Activated CD4-positive, alpha-beta T cell treated with anti-CD3 and anti-CD28 coated beads, Interleukin-2, amount 10 ng/mL, durations not matched to agents 24 days and 14 days (primary cell): Measurements from ENCODE around the gene SLC7A10. TPM values are rescaled to one million over a fixed set of nuclear protein-coding genes. Genes with fewer than 3 reads are reported as not detected.
"Not testable (repeated sequence)": the region's sequence is repeated elsewhere in the genome, so short reads cannot be mapped to it uniquely, and the experiment has no call there.

Source experiments
- DNase-seq: peaks from one replicate; pipeline ENCODE4 v3.0.0; 2022
- H3K27ac Mint-ChIP-seq: one replicate; pipeline ENCODE4 v1.8.0; 2022; ENCODE audit warnings: mild to moderate bottlenecking, mixed read lengths
- H3K27me3 Mint-ChIP-seq: one replicate; pipeline ENCODE4 v1.8.0; 2022; ENCODE audit warnings: mixed read lengths
- H3K36me3 Mint-ChIP-seq: one replicate; pipeline ENCODE4 v1.8.0; 2022; ENCODE audit warnings: low read depth, mild to moderate bottlenecking, mixed read lengths
- H3K4me1 Mint-ChIP-seq: one replicate; pipeline ENCODE4 v1.8.0; 2021; ENCODE audit warnings: mixed read lengths
- H3K4me3 Mint-ChIP-seq: one replicate; pipeline ENCODE4 v1.8.0; 2022; ENCODE audit warnings: mild to moderate bottlenecking, moderate library complexity, mixed read lengths
- H3K9me3 Mint-ChIP-seq: one replicate; pipeline ENCODE4 v1.8.0; 2021; ENCODE audit warnings: mixed read lengths
- intact Hi-C: fragments of 100-400 bp; cut with micrococcal nuclease; formaldehyde crosslinking; loops from one replicate; pipeline ENCODE4 v1.15.1; 2023
- total RNA-seq: library from RNA; stranded (reverse); gene quantifications from 2 replicates; pipeline ENCODE4 v1.2.3, GENCODE V29; 2022

The SLC7A10 gene
- total RNA-seq, 1 donor from 2014 or later = not detected

GRCh38 chr19:33192010-33192409 lies 33.6 kb downstream of the SLC7A10 start:
- Mint-ChIP-seq H3K4me1 (no peaks in the 10 kb centered on the region), H3K9me3 (no peaks in the 10 kb centered on the region), H3K36me3 (no peaks in the 10 kb centered on the region), H3K4me3 (no peak overlapping the region), H3K27me3 (peaks cover 45% of the 10 kb centered on the region), H3K27ac (no peak overlapping the region)
- intact Hi-C loops = no loop called here
- DNase-seq = no peak

DNA sequence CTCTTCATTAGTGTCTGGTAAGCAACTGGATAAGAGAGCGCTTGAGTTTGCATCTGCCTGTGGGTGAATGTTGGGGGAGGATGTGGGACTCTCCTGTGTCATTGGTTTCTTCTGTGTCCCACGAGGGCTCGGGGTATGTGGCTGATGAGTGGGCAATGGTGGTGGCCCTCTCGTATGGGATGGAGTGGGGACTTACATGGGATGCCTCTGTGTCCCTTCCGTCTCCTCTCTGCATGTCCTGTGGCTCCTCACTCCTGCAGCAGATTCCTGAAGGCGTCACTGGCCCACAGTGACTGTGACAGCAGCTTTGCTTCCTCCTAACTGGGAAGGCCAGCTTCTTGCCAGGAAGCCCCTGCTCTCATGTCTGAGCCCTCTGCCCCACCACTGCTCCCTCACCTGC lies 34.1 kb downstream of the SLC7A10 start:
- Mint-ChIP-seq H3K27me3 (peaks cover 41% of the 10 kb centered on the region), H3K27ac (no peak overlapping the region), H3K4me3 (no peak overlapping the region), H3K9me3 (no peaks in the 10 kb centered on the region), H3K4me1 (no peaks in the 10 kb centered on the region), H3K36me3 (no peaks in the 10 kb centered on the region)
- no peak for DNase-seq
- intact Hi-C loops = no loop called here

GRCh38 chr19:33191092-33191491 lies 34.6 kb downstream of the SLC7A10 start:
- H3K4me3 Mint-ChIP-seq, H3K4me1 Mint-ChIP-seq: not testable (repeated sequence)

GRCh38 chr19:33189453-33189852 lies 36.2 kb downstream of the SLC7A10 start:
- Mint-ChIP-seq H3K9me3 (no peaks in the 10 kb centered on the region), H3K4me1 (no peaks in the 10 kb centered on the region), H3K4me3 (no peak overlapping the region), H3K36me3 (no peaks in the 10 kb centered on the region), H3K27ac (no peak overlapping the region), H3K27me3 (peaks cover 34% of the 10 kb centered on the region)
- DNase-seq = no peak
- intact Hi-C loops = no loop called here

More at GRCh38 chr19:33191092-33191491, 34.6 kb downstream of the SLC7A10 start:
- H3K9me3 Mint-ChIP-seq, H3K36me3 Mint-ChIP-seq, H3K27ac Mint-ChIP-seq, DNase-seq, intact Hi-C loops: not testable (repeated sequence)
- H3K27me3 Mint-ChIP-seq = peaks cover 38% of the 10 kb centered on the region

DNA sequence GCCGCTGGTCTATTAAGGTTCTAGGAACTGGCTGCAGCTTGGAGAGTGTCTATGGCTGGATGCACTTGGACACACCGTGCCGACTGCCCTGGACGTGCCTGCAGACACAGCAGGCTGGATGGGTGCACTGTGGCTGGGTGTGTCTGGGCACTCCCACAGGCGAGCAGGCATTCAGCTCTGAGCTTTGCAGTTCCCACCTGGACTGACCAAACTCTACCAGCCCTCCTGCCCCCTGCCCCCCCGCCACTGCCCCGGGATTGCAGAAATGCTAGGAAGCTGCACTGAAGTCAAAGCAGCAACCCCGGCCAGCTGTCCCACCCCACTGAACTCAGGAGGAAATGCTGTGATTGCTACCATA lies 38.5 kb downstream of the SLC7A10 start:
- H3K4me1 Mint-ChIP-seq = no peaks in the 10 kb centered on the region
- no peaks in the 10 kb centered on the region for H3K9me3 Mint-ChIP-seq
- no peaks in the 10 kb centered on the region for H3K36me3 Mint-ChIP-seq
- no peak overlapping the region for H3K27ac Mint-ChIP-seq
- no peak overlapping the region for H3K4me3 Mint-ChIP-seq
- no peak for DNase-seq
- intact Hi-C loops = no loop called here
- H3K27me3 Mint-ChIP-seq = peaks cover 17% of the 10 kb centered on the region

- Mint-ChIP-seq H3K4me3 (no peak overlapping the region), H3K4me1 (no peaks in the 10 kb centered on the region), H3K9me3 (no peaks in the 10 kb centered on the region), H3K27ac (no peak overlapping the region), H3K27me3 (peaks cover 12% of the 10 kb centered on the region), H3K36me3 (no peaks in the 10 kb centered on the region)
- intact Hi-C loops = no loop called here
- no peak for DNase-seq
These were observed 39.0 kb downstream of the SLC7A10 start for GRCh38 chr19:33186431-33187182.

DNA sequence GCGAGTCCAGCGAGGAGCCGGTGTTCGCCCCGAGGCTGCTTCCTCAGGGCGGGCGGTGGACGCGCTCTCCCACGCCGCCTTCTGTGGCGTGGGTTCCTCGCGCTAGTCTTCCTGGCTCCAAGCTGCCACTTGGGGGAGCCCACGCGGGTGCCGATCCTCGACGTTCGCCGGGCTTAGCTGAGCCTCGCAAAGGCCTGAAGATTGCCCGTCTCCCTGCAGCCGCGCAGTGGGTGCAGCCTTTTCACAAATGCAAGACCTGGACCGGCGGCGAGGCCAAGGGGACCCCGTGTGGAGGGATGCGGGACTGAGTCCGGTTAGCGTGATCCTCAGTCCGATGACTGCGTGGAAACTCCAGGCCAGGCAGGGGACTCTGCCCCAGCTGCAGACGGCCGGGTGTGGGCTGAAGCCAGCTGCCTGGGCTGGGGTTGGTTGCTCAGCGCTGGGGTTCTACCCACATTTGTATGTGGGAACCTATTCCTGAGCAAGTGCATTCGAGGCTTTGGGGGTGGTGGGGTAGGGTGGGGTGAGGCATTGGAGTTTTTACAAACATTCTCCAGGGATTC lies 48.2 kb downstream of the SLC7A10 start:
- Mint-ChIP-seq H3K36me3 (peaks cover 6% of the 10 kb centered on the region), H3K27me3 (peaks cover 11% of the 10 kb centered on the region), H3K4me3 (peak overlapping the region; percentile 91), H3K9me3 (peaks cover 4% of the 10 kb centered on the region), H3K27ac (peak overlapping the region; percentile 99), H3K4me1 (peaks cover 31% of the 10 kb centered on the region)
- DNase-seq = no peak
- intact Hi-C loops = loop anchor here (1.0 to 10.0 kb wide), 9 partner anchors 17 to 773 kb away; partner anchors contain the start of genes ANKRD27, CEBPG, DPY19L3 and FAAP24

- peak overlapping the region; percentile 99 for H3K27ac Mint-ChIP-seq
- H3K9me3 Mint-ChIP-seq = peaks cover 4% of the 10 kb centered on the region
- H3K4me1 Mint-ChIP-seq = peaks cover 33% of the 10 kb centered on the region
- peaks cover 11% of the 10 kb centered on the region for H3K27me3 Mint-ChIP-seq
- DNase-seq = peak; percentile 99
- H3K36me3 Mint-ChIP-seq = peaks cover 8% of the 10 kb centered on the region
- intact Hi-C loops = loop anchor here (1.0 to 10.0 kb wide), 9 partner anchors 17 to 772 kb away; partner anchors contain the start of genes ANKRD27, CEBPG, DPY19L3 and FAAP24
- H3K4me3 Mint-ChIP-seq = peak overlapping the region; percentile 91
These were observed 48.8 kb downstream of the SLC7A10 start for GRCh38 chr19:33176670-33177416.

DNA sequence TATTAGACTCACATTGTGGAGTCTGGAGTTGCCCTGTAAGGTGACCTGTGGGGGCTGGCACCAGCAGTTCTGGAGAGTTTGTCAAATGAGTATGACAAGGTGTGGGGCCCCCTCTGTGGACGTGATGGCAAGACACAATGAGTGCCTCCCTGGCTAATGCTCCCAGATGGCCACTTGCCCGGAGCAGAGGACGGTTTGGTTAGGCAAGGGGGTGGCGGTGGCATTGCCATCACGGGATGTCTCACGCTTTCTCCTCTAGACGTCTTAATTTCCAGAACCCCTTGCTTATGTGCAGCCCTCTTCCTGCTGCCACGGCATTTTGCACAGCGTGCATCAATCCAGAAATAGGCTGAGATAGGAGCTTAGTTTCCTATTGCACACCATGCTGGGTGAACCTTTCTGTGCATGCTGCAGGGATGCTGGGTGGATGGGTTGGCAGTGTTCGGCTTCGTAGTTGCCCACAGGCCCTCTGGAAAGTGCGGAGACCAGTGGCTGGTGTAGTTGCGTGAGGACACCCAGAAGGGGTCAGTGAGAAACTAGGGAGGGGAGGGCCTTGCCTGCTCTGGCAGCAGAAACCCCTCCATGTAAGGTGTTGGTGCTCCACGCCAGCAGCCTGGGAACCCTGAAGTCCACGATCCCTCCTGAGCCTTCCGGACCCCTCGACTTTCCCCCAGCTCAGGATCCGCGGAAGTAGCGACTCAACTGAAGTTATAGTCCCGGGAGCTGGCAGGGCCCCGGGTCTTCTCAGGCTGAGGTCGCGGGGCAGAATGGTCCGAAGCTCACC lies 49.6 kb downstream of the SLC7A10 start:
- peaks cover 4% of the 10 kb centered on the region for H3K9me3 Mint-ChIP-seq
- intact Hi-C loops = loop anchor here (2.0 to 10.0 kb wide), 5 partner anchors 31 to 771 kb away; partner anchors contain the start of genes ANKRD27, DPY19L3, FAAP24 and KCTD15
- H3K36me3 Mint-ChIP-seq = peaks cover 8% of the 10 kb centered on the region
- peak overlapping the region; percentile 99 for H3K27ac Mint-ChIP-seq
- H3K4me1 Mint-ChIP-seq = peaks cover 33% of the 10 kb centered on the region
- DNase-seq = no peak
- H3K27me3 Mint-ChIP-seq = peaks cover 11% of the 10 kb centered on the region
- peak overlapping the region; percentile 91 for H3K4me3 Mint-ChIP-seq

DNA sequence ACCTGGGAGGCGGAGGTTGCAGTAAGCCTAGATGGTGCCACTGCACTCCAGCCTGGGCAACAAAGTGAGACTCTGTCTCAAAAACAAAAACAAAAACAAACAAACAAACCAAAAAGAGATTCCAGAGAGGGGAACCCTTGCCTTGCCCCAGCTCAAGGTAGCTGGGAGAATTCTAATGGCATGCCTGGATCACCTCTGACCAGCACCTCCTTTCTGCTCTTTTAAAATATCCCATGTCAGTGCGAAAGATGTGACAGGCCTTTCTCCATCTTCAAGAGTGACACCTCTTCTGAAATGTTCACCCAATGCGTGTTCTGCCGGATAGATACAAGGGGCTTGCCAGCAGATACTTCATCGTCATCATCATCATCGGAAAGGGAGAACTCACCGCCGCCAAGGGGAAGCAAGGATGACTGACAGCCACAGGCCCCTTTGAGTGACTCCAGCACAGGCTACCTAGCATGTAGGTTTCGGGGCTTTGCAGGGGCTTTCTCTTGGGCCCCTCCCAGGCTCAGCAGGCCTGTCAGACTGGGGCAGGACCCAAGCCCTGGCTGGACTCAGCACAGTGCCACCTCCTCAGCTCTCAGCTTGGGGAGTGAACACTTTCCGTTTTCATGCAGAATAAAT lies 50.4 kb downstream of the SLC7A10 start:
- peaks cover 8% of the 10 kb centered on the region for H3K36me3 Mint-ChIP-seq
- intact Hi-C loops = loop anchor here (5.0 to 10.0 kb wide), 3 partner anchors 498 to 770 kb away; partner anchors contain the start of genes ANKRD27, DPY19L3, KCTD15 and RGS9BP
- DNase-seq = no peak
- peaks cover 11% of the 10 kb centered on the region for H3K27me3 Mint-ChIP-seq
- H3K27ac Mint-ChIP-seq = peak overlapping the region; percentile 29
- peaks cover 4% of the 10 kb centered on the region for H3K9me3 Mint-ChIP-seq
- H3K4me1 Mint-ChIP-seq = peaks cover 33% of the 10 kb centered on the region
- H3K4me3 Mint-ChIP-seq = peak overlapping the region; percentile 91

GRCh38 chr19:33174186-33174585 lies 51.5 kb downstream of the SLC7A10 start:
- Mint-ChIP-seq H3K4me1 (peaks cover 33% of the 10 kb centered on the region), H3K9me3 (peaks cover 5% of the 10 kb centered on the region), H3K27ac (no peak overlapping the region), H3K4me3 (no peak overlapping the region), H3K36me3 (peaks cover 8% of the 10 kb centered on the region), H3K27me3 (peaks cover 7% of the 10 kb centered on the region)
- DNase-seq = no peak
- intact Hi-C loops = loop anchor here (10.0 kb wide), 1 partner anchor 769 kb away; the partner anchor contains the start of gene DPY19L3

DNA sequence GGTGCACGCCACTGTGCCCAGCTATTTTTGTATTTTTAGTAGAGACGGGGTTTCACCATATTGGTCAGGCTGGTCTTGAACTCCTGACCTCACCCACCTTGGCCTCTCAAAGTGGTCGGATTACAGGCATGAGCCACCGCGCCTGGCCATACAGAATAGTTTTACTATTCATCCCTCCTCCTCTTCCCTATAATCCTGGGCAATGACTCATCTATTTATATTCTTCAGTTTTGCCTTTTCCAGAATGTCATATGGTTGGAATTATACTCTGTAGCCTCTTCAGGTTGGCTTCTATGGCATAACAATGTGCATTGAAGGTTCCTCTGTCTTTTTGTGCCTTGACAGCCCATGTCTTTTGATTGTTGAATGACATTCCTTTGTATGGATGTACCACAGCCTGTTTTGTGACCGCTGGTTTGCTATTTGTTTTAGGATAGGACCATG lies 53.7 kb downstream of the SLC7A10 start:
- H3K27ac Mint-ChIP-seq = no peak overlapping the region
- intact Hi-C loops = loop anchor here (10.0 kb wide), 1 partner anchor 767 kb away; the partner anchor contains the start of gene DPY19L3

More for the DNA sequence above, 53.7 kb downstream of the SLC7A10 start:
- DNase-seq = no peak
- H3K4me3 Mint-ChIP-seq = no peak overlapping the region
- peaks cover 21% of the 10 kb centered on the region for H3K4me1 Mint-ChIP-seq
- peaks cover 11% of the 10 kb centered on the region for H3K36me3 Mint-ChIP-seq
- peaks cover 6% of the 10 kb centered on the region for H3K27me3 Mint-ChIP-seq
- peaks cover 16% of the 10 kb centered on the region for H3K9me3 Mint-ChIP-seq
